ENCODE data around the gene BST1.
A peak's percentile ranks its signal among the peaks of the same experiment; 100 is the strongest.

Gene BST1

GRCh38 chr4:15781427-15782095, 78.7 kb downstream of the BST1 start:
- peak; percentile 20 to 52 for DNase-seq
